H1 (cell line): Measurements from ENCODE around the gene FAAH2. TPM values are rescaled to one million over a fixed set of nuclear protein-coding genes. Genes with fewer than 3 reads are reported as not detected.

Experiments
- CTCF ChIA-PET: fragments of 300-600 bp; sonication (Branson Sonifier 250); formaldehyde crosslinking; loops from one replicate; lab custom pipeline; 2021; ENCODE audit not compliant: partially characterized antibody; lab: Charles Lee
- POLR2A ChIA-PET: fragments of 300-600 bp; sonication (Branson Sonifier 250); formaldehyde crosslinking; loops from one replicate; lab custom pipeline; 2021; ENCODE audit warnings: inconsistent platforms; ENCODE audit not compliant: partially characterized antibody; lab: Charles Lee
- DNase-seq, 2 experiments: peaks; one replicate each; pipeline versions ENCODE4 v3.0.0 to v3.0.0-alpha.2; 2010 to 2022; ENCODE audit warnings: low spot score in 2 of 2, low read depth in 1 of 2, mixed read lengths in 1 of 2
- FAIRE-seq: peaks from 2 replicates; lab custom pipeline; 2011; peaks lifted over from hg19 to GRCh38; lab: Jason Lieb, UNC
- H2AFZ ChIP-seq: 2 replicates; pipeline ENCODE4 v1.8.1; 2012; ENCODE audit warnings: low read length, inconsistent platforms
- H2AK5ac ChIP-seq: 2 replicates; pipeline ENCODE4 v1.6.1; 2013; ENCODE audit warnings: low read depth, low read length
- H2BK120ac ChIP-seq: replicated peaks from 2 replicates; pipeline ENCODE3; 2013; ENCODE audit warnings: low read depth, low read length, inconsistent platforms
- H2BK12ac ChIP-seq: 2 replicates; pipeline ENCODE4 v1.6.1; 2013; ENCODE audit warnings: low read depth, low read length
- H2BK15ac ChIP-seq: 2 replicates; pipeline ENCODE4 v1.6.1; 2013; ENCODE audit warnings: low read length
- H2BK20ac ChIP-seq: 2 replicates; pipeline ENCODE4 v1.6.1; 2013; ENCODE audit warnings: low read length
- H2BK5ac ChIP-seq: 2 replicates; pipeline ENCODE4 v1.6.1; 2013; ENCODE audit warnings: low read depth, low read length
- H3K14ac ChIP-seq: 2 replicates; pipeline ENCODE4 v1.6.1; 2013; ENCODE audit warnings: inconsistent platforms; ENCODE audit not compliant: insufficient read length
- H3K18ac ChIP-seq: 2 replicates; pipeline ENCODE4 v1.6.1; 2013; ENCODE audit warnings: low read length; ENCODE audit errors: extremely low read depth
- H3K23ac ChIP-seq: 2 replicates; pipeline ENCODE4 v1.6.1; 2013; ENCODE audit warnings: inconsistent platforms; ENCODE audit not compliant: insufficient read length
- H3K23me2 ChIP-seq: 2 replicates; pipeline ENCODE4 v1.6.1; 2013; ENCODE audit warnings: low read depth, low read length
- H3K27ac ChIP-seq: 2 replicates; pipeline ENCODE4 v1.6.1; 2011; ENCODE audit warnings: low read depth, low read length, inconsistent platforms
- H3K27me3 ChIP-seq, 4 experiments: replicated peaks in 1 of 4; 1 replicate in 1 of 4; 2 replicates in 3 of 4; pipeline versions ENCODE4 v1.6.1 to v1.8.1; 2011 to 2013; ENCODE audit warnings: low read length in 3 of 4, mild to moderate bottlenecking in 3 of 4, inconsistent platforms in 2 of 4, mixed read lengths in 2 of 4, moderate library complexity in 1 of 4; ENCODE audit not compliant: control insufficient read depth in 3 of 4, insufficient read depth in 3 of 4; ENCODE audit errors: extremely low read depth in 1 of 4
- H3K36me3 ChIP-seq, 4 experiments: 2 replicates each; pipeline versions ENCODE4 v1.6.1 to v1.8.1; 2011 to 2013; ENCODE audit warnings: mild to moderate bottlenecking in 4 of 4, low read length in 3 of 4, moderate library complexity in 2 of 4, control low read depth in 1 of 4, inconsistent platforms in 1 of 4; ENCODE audit not compliant: insufficient read depth in 4 of 4, control insufficient read depth in 2 of 4
- H3K4ac ChIP-seq: replicated peaks from 2 replicates; pipeline ENCODE3; 2013; ENCODE audit warnings: low read length, low read depth, mixed read lengths, inconsistent platforms; ENCODE audit not compliant: insufficient read length
- H3K4me1 ChIP-seq, 4 experiments: replicated peaks in 1 of 4; 1 replicate in 1 of 4; 2 replicates in 3 of 4; pipeline versions ENCODE4 v1.6.1 to v1.8.1; 2011 to 2013; ENCODE audit warnings: low read length in 3 of 4, inconsistent platforms in 2 of 4, mixed read lengths in 1 of 4; ENCODE audit not compliant: insufficient read depth in 4 of 4, control insufficient read depth in 3 of 4
- H3K4me2 ChIP-seq, 2 experiments: 2 replicates each; pipeline versions ENCODE4 v1.6.1 to v1.8.1; 2011 to 2013; ENCODE audit warnings: low read depth in 2 of 2, low read length in 2 of 2, control low read depth in 1 of 2, inconsistent platforms in 1 of 2, mild to moderate bottlenecking in 1 of 2; ENCODE audit not compliant: insufficient read depth in 1 of 2
- H3K4me3 ChIP-seq, 4 experiments: fragments of 200-600, 300-600 bp in 1 of 4; sonication (generic), shearing (Covaris generic), sonication (Bioruptor Twin) in 1 of 4; 2 replicates each; pipeline versions ENCODE4 v1.5.1 to v1.8.1; 2011 to 2016; ENCODE audit warnings: low read length in 4 of 4, low read depth in 3 of 4, control low read depth in 2 of 4, inconsistent platforms in 2 of 4, mild to moderate bottlenecking in 2 of 4, mixed read lengths in 1 of 4, moderate library complexity in 1 of 4; ENCODE audit not compliant: insufficient read depth in 2 of 4; ENCODE audit errors: extremely low read depth in 1 of 4
- H3K56ac ChIP-seq: replicated peaks from 2 replicates; pipeline ENCODE3; 2013; ENCODE audit warnings: low read depth, mild to moderate bottlenecking, mixed read lengths, low read length, inconsistent platforms; ENCODE audit not compliant: insufficient read length
- H3K79me1 ChIP-seq: 2 replicates; pipeline ENCODE4 v1.6.1; 2013; ENCODE audit warnings: low read depth, low read length, control low read depth
- H3K79me2 ChIP-seq, 2 experiments: 2 replicates each; pipeline versions ENCODE4 v1.6.1 to v1.8.1; 2012 to 2013; ENCODE audit warnings: low read length in 2 of 2, mild to moderate bottlenecking in 2 of 2, inconsistent platforms in 1 of 2; ENCODE audit not compliant: insufficient read depth in 2 of 2, control insufficient read depth in 1 of 2
- H3K9ac ChIP-seq, 4 experiments: replicated peaks in 1 of 4; 1 replicate in 1 of 4; 2 replicates in 3 of 4; pipeline versions ENCODE4 v1.6.1 to v1.8.1; 2011 to 2013; ENCODE audit warnings: low read depth in 3 of 4, low read length in 3 of 4, control low read depth in 2 of 4, mild to moderate bottlenecking in 2 of 4, moderate library complexity in 2 of 4, inconsistent platforms in 1 of 4; ENCODE audit errors: extremely low read depth in 1 of 4
- H3K9me3 ChIP-seq, 2 experiments: 2 replicates each; pipeline versions ENCODE4 v1.6.1 to v1.8.1; 2012 to 2013; ENCODE audit warnings: mild to moderate bottlenecking in 2 of 2, moderate library complexity in 2 of 2, control low read depth in 1 of 2, inconsistent platforms in 1 of 2, low read depth in 1 of 2, low read length in 1 of 2, mixed read lengths in 1 of 2; ENCODE audit not compliant: insufficient read depth in 2 of 2
- H4K20me1 ChIP-seq, 2 experiments: replicated peaks in 1 of 2; 2 replicates each; pipeline versions ENCODE3 to v1.8.1; 2011 to 2013; ENCODE audit warnings: inconsistent platforms in 2 of 2, low read length in 2 of 2, mild to moderate bottlenecking in 1 of 2; ENCODE audit not compliant: insufficient read depth in 2 of 2, control insufficient read depth in 1 of 2
- H4K5ac ChIP-seq: 2 replicates; pipeline ENCODE4 v1.6.1; 2013; ENCODE audit warnings: low read length, low read depth, mixed read lengths, inconsistent platforms; ENCODE audit not compliant: insufficient read length
- H4K8ac ChIP-seq: 2 replicates; pipeline ENCODE4 v1.8.0; 2013; ENCODE audit warnings: mild to moderate bottlenecking, moderate library complexity, low read length, inconsistent platforms; ENCODE audit not compliant: insufficient read depth; ENCODE audit errors: extremely low read depth
- H4K91ac ChIP-seq: replicated peaks from 2 replicates; pipeline ENCODE3; 2013; ENCODE audit warnings: low read length, mixed read lengths, inconsistent platforms; ENCODE audit not compliant: insufficient read length
- CBX5 ChIP-seq: fragments of 300-800, 300-1000 bp; sonication (generic); IDR thresholded peaks from 2 replicates; pipeline ENCODE4 v1.7.1; 2016; ENCODE audit warnings: antibody characterized with exemption, low read length, low read depth
- CREB1 ChIP-seq: IDR thresholded peaks from 2 replicates; pipeline ENCODE4 v1.6.1; 2012; ENCODE audit warnings: inconsistent platforms
- HDAC6 ChIP-seq: IDR thresholded peaks from one replicate; pipeline ENCODE4 v1.7.1; 2012; ENCODE audit warnings: low read depth, mild to moderate bottlenecking, inconsistent platforms, low read length, moderate library complexity
- KDM4A ChIP-seq: IDR thresholded peaks from one replicate; pipeline ENCODE4 v1.7.1; 2012; ENCODE audit warnings: low read depth, mild to moderate bottlenecking, moderate library complexity, low read length, inconsistent platforms; ENCODE audit not compliant: severe bottlenecking
- WGBS, 2 experiments: shearing (Covaris generic) in 1 of 2; methylation state at CpG; one replicate each; pipeline versions ENCODE4 v1.1.6 to v1.1.7; 2013 to 2015; ENCODE audit warnings: low lambda C conversion rate in 2 of 2, mixed read lengths in 2 of 2, inconsistent platforms in 1 of 2, low coverage in 1 of 2, missing lambda C conversion rate in 1 of 2; ENCODE audit not compliant: insufficient replicate concordance in 2 of 2, insufficient coverage in 1 of 2, insufficient read length in 1 of 2; ENCODE audit errors: extremely low coverage in 1 of 2, missing lambda C conversion rate in 1 of 2; 5-methylcytosine and 5-hydroxymethylcytosine counted together
- polyA plus RNA-seq, 7 experiments: library from polyadenylated mRNA; depleted of rRNA in 3 of 7; stranded (reverse) in 5 of 7; unstranded in 2 of 7; fragments of >200 nt in 5 of 7; fragments of 200-250 nt in 2 of 7; gene quantifications; 1 replicate in 5 of 7; 2 replicates in 1 of 7; 4 replicates in 1 of 7; pipeline versions ENCODE4 v1.2.1 to v1.2.3, GENCODE V29; 2011 to 2013; ENCODE audit warnings: missing spikeins in 2 of 7, mixed read lengths in 2 of 7
- total RNA-seq: library from RNA; stranded (reverse); fragmentation: NEBNext Ultra II Directional; extraction: Animal tissue kit (Norgen Biotek cat#: 25700); gene quantifications from 2 replicates; pipeline ENCODE4 v1.2.1, GENCODE V29; 2021
- TF ChIP-seq, protein P1 (sequence below): IDR thresholded peaks from 2 replicates; pipeline ENCODE4 v1.6.1; 2012; ENCODE audit warnings: low read length, inconsistent platforms

Gene FAAH2
- total and polyA plus RNA-seq, 2 of the 8 experiments (the other 6 are each of a cell fraction or from before 2014, with no cell fraction given) = 3.6 to 4.4 TPM

DNA sequence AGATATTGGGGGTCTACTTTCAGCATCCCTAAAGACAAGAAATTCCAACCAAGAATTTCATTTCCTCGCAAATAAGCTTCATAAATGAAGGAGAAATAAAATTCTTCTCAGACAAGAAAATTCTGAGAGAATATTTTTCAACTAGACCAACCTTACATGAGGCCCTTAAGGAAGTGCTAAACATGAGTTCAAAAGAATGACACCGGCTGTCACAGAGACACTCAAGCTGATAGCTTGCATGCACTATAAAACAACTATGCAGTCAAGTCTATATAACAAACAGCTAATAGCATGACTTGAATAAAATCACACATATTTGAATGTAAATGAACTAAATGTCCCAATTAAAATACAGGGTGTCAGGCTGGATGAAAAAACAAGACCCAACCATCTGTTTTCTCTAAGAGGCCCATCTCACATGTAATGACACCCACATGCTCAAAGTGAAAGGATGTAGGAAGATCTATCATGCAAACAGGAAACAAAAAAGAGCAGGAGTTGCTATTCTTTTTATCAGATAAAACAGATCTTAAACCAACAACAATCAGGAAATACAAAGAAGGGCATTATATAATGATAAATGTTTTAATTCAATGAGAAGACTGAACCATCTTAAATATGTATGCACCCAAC, 27.2 kb downstream of the FAAH2 start:
- no peak overlapping the region for H3K23ac ChIP-seq
- H3K9ac ChIP-seq = no peak overlapping the region
- no peaks in the 10 kb centered on the region for H3K9me3 ChIP-seq
- H4K5ac ChIP-seq = no peak overlapping the region
- no peak overlapping the region for H3K14ac ChIP-seq
- POLR2A ChIA-PET = no interaction called here
- no peak overlapping the region for H3K18ac ChIP-seq
- H2BK12ac ChIP-seq = no peak overlapping the region
- no peaks in the 10 kb centered on the region for H3K79me2 ChIP-seq
- H3K27me3 ChIP-seq = no peaks in the 10 kb centered on the region
- TF ChIP-seq, protein P1, sequence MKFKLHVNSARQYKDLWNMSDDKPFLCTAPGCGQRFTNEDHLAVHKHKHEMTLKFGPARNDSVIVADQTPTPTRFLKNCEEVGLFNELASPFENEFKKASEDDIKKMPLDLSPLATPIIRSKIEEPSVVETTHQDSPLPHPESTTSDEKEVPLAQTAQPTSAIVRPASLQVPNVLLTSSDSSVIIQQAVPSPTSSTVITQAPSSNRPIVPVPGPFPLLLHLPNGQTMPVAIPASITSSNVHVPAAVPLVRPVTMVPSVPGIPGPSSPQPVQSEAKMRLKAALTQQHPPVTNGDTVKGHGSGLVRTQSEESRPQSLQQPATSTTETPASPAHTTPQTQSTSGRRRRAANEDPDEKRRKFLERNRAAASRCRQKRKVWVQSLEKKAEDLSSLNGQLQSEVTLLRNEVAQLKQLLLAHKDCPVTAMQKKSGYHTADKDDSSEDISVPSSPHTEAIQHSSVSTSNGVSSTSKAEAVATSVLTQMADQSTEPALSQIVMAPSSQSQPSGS = no peak
- TF ChIP-seq CREB1 (no peak), KDM4A (no peak), CBX5 (no peak), HDAC6 (no peak)
- H4K8ac ChIP-seq = no peak overlapping the region
- no peak overlapping the region for H4K91ac ChIP-seq
- no peak overlapping the region for H2BK15ac ChIP-seq
- no peak overlapping the region for H2AK5ac ChIP-seq
- H3K4ac ChIP-seq = no peak overlapping the region
- no peak overlapping the region for H2BK5ac ChIP-seq
- no peaks in the 10 kb centered on the region for H3K36me3 ChIP-seq
- no peak overlapping the region for H3K56ac ChIP-seq
- 100% methylated on average over 2 of the region's 2 CpGs; no CpG with 5 or more reads in 1 of the 2 experiments for WGBS, 2 experiments
- H3K4me2 ChIP-seq = no peak overlapping the region
- CTCF ChIA-PET = no interaction called here
- no peak overlapping the region for H2BK120ac ChIP-seq
- H2BK20ac ChIP-seq = no peak overlapping the region
- no peak for DNase-seq
- H3K79me1 ChIP-seq = no peaks in the 10 kb centered on the region
- no peaks in the 10 kb centered on the region for H3K23me2 ChIP-seq
- H3K4me3 ChIP-seq = no peak overlapping the region
- H3K27ac ChIP-seq = no peak overlapping the region
- no peak for FAIRE-seq
- H3K4me1 ChIP-seq = no peaks in the 10 kb centered on the region
- H2AFZ ChIP-seq = no peak overlapping the region
- no peaks in the 10 kb centered on the region for H4K20me1 ChIP-seq
